Tibial nerve (tissue), 4 donors: Measurements from ENCODE around the gene ARHGEF19.

Experiments used
- EP300 ChIP-seq, 2 donors: sonication (generic); formaldehyde crosslinking; IDR thresholded peaks; one replicate each; pipeline ENCODE4 v1.6.1; 2017; ENCODE audit warnings: antibody characterized with exemption in 2 of 2, mild to moderate bottlenecking in 1 of 2
- POLR2A ChIP-seq, 2 donors: fragments of 450-650 bp; IDR thresholded peaks; one replicate each; pipeline ENCODE4 v1.6.1; 2017; ENCODE audit warnings: antibody characterized with exemption in 2 of 2, mild to moderate bottlenecking in 2 of 2, moderate library complexity in 2 of 2
- TF ChIP-seq, protein P1 (sequence below), 5 experiments: fragments of 200-600 bp in 3 of 5; fragments of 450-650 bp in 2 of 5; sonication (generic) in 3 of 5; IDR thresholded peaks; one replicate each; pipeline ENCODE4 v1.5.1; 2016 to 2019; ENCODE audit warnings: antibody characterized with exemption in 5 of 5, mild to moderate bottlenecking in 3 of 5, moderate library complexity in 2 of 5

DNA sequence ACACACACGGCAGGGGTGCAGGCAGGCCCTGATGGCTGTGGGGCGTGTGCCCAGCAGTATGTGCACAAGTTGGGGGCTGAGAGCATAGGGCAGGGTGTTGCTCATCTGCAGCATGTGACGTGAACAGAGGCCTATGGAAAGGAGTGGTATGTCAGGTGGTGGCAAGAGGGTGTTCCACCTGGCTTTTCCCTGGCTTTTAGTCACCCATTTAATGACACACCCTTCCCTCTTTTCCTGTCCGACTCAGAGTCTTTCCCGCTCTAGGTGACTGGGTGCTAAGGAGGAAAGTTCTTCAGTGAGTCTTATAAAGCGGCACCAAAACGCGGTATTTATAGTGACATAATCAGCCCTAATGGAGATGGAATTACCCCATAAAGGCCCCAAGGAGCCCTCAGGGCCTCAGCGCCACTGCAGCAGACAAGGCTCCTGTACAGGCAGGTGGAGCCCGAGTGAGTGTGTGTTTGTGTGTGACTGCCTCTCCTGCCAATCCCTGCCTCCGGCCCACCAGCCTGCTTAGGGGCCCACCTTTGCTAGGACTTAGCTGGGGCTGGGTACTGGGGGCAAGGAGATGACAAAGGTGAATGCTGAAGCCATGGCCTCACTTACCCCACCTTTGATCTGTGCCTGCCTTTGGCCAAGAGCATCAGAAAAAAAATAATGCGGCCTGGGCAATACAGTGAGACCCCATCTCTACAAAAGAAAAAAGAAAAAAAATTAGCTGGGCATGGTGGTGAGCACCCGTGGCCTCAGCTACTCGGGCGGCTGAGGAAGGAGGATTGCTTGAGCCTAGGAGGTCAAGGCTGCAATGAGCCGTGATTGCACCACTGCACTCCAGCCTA, 53.2 kb downstream of the ARHGEF19 start:
- TF ChIP-seq, protein P1, sequence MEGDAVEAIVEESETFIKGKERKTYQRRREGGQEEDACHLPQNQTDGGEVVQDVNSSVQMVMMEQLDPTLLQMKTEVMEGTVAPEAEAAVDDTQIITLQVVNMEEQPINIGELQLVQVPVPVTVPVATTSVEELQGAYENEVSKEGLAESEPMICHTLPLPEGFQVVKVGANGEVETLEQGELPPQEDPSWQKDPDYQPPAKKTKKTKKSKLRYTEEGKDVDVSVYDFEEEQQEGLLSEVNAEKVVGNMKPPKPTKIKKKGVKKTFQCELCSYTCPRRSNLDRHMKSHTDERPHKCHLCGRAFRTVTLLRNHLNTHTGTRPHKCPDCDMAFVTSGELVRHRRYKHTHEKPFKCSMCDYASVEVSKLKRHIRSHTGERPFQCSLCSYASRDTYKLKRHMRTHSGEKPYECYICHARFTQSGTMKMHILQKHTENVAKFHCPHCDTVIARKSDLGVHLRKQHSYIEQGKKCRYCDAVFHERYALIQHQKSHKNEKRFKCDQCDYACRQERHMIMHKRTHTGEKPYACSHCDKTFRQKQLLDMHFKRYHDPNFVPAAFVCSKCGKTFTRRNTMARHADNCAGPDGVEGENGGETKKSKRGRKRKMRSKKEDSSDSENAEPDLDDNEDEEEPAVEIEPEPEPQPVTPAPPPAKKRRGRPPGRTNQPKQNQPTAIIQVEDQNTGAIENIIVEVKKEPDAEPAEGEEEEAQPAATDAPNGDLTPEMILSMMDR (IDR thresholded peaks at IDR 0.05) = no peak
- TF ChIP-seq POLR2A (IDR thresholded peaks at IDR 0.05) = no peak
- TF ChIP-seq EP300 (IDR thresholded peaks at IDR 0.05) = no peak
